Endodermal cell (in vitro differentiated cells): ENCODE measurements around the gene HYAL2. TPM values are rescaled to one million over a fixed set of nuclear protein-coding genes. Genes with fewer than 3 reads are reported as not detected.

Experiments used
- DNase-seq: peaks from one replicate; pipeline ENCODE4 v3.0.0-alpha.2; 2017
- H3K27ac ChIP-seq: 2 replicates; pipeline ENCODE4 v1.5.1; 2013; ENCODE audit warnings: mild to moderate bottlenecking, low read depth, low read length, moderate library complexity
- H3K27me3 ChIP-seq: 2 replicates; pipeline ENCODE4 v1.6.1; 2013; ENCODE audit warnings: mild to moderate bottlenecking, low read length, moderate library complexity; ENCODE audit not compliant: insufficient read depth, control insufficient read depth, poor library complexity, severe bottlenecking
- H3K36me3 ChIP-seq: 2 replicates; pipeline ENCODE4 v1.7.0; 2013; ENCODE audit warnings: mild to moderate bottlenecking, low read length, moderate library complexity; ENCODE audit not compliant: control insufficient read depth, insufficient read depth
- H3K4me1 ChIP-seq: one replicate; pipeline ENCODE4 v1.7.0; 2013; ENCODE audit warnings: low read length; ENCODE audit not compliant: control insufficient read depth, insufficient read depth
- H3K4me3 ChIP-seq: 2 replicates; pipeline ENCODE4 v1.5.1; 2013; ENCODE audit warnings: mild to moderate bottlenecking, low read length, moderate library complexity
- H3K9ac ChIP-seq: 2 replicates; pipeline ENCODE4 v1.6.1; 2013; ENCODE audit warnings: mild to moderate bottlenecking, low read length, moderate library complexity; ENCODE audit not compliant: poor library complexity, severe bottlenecking; ENCODE audit errors: extremely low read depth
- H3K9me3 ChIP-seq: 2 replicates; pipeline ENCODE4 v1.6.1; 2013; ENCODE audit warnings: mild to moderate bottlenecking, low read length, moderate library complexity; ENCODE audit not compliant: control insufficient read depth
- H3K27ac Mint-ChIP-seq: 2 replicates; pipeline ENCODE4 v1.8.0; 2020; ENCODE audit warnings: mixed read lengths
- H3K27me3 Mint-ChIP-seq: 2 replicates; pipeline ENCODE4 v1.8.0; 2021; ENCODE audit warnings: mild to moderate bottlenecking, mixed read lengths; ENCODE audit not compliant: insufficient read depth
- H3K36me3 Mint-ChIP-seq: 2 replicates; pipeline ENCODE4 v1.8.0; 2020; ENCODE audit warnings: low read depth, mixed read lengths
- H3K4me1 Mint-ChIP-seq: 2 replicates; pipeline ENCODE4 v1.8.0; 2020; ENCODE audit warnings: mixed read lengths
- H3K4me3 Mint-ChIP-seq: 2 replicates; pipeline ENCODE4 v1.8.0; 2020; ENCODE audit warnings: mild to moderate bottlenecking, moderate library complexity, mixed read lengths
- H3K9me3 Mint-ChIP-seq: 2 replicates; pipeline ENCODE4 v1.8.0; 2020; ENCODE audit warnings: mild to moderate bottlenecking, mixed read lengths
- WGBS, 2 experiments: methylation state at CpG; one replicate each; pipeline versions ENCODE4 v1.1.5 to v1.1.7; 2013; ENCODE audit warnings: missing lambda C conversion rate in 2 of 2, mixed read lengths in 1 of 2; ENCODE audit not compliant: insufficient coverage in 1 of 2, insufficient read length in 1 of 2; 5-methylcytosine and 5-hydroxymethylcytosine counted together
- total RNA-seq, 2 donors: library from RNA; stranded (reverse); fragmentation: NEBNext Ultra II Directional in 1 of 2; extraction: Animal tissue kit (Norgen Biotek cat#: 25700) in 1 of 2; gene quantifications; 2 replicates in 1 of 2; 3 replicates in 1 of 2; pipeline ENCODE4 v1.2.1, GENCODE V29; 2021
- TF ChIP-seq, protein P1 (sequence below): fragments of 200-600 bp; sonication (generic); conservative IDR thresholded peaks from 2 replicates; pipeline ENCODE4 v1.5.0; 2021; ENCODE audit warnings: antibody characterized with exemption, mild to moderate bottlenecking

Gene HYAL2
- total RNA-seq, 2 donors from 2014 or later, result 55.3 to 61.1 TPM

DNA sequence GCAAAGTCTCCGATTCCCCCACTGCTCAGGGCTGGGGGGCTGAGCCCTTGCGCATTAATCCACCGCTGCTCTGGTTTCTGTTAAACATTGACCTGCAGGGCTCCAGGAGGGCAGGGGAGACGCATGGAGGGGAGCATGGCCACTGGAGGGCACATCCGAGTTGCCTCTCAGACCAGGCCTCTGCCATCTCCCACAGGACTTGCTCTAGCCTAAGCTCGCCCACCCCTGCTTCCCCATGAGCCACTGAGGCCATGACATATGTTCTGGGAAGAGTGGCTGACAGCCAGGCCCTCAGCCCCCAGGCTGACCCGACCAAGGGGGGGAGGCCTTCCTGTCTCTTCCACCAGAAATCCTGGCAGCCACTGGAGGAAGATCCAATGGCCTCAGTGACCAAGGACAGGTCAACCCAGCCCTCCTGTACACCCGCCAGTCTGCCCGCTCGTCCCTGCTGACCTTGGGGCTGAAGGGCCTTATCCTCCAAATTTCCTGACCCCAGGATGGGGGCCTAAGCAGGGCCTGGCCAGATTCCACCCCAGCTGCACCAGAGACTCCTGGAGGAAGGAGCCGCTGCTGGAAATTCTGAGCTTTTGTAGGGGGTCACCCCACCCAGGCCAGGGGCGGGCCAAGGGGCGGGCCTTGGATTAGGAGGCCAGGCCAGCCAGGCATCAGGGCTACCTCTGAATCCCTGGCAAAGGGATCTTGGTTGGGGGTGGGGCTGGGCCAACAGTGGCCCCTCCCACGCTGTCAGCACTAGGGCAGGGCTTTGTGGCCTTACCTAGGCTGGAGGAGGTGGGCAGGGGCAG, 19.3 kb downstream of the HYAL2 start, which contains the start of gene HYAL1:
HYAL1 (minus strand) TSS at position 562 of the 803 bp plus-strand sequence. CDS start 618 bp downstream, outside the sequence.
- TF ChIP-seq, protein P1, sequence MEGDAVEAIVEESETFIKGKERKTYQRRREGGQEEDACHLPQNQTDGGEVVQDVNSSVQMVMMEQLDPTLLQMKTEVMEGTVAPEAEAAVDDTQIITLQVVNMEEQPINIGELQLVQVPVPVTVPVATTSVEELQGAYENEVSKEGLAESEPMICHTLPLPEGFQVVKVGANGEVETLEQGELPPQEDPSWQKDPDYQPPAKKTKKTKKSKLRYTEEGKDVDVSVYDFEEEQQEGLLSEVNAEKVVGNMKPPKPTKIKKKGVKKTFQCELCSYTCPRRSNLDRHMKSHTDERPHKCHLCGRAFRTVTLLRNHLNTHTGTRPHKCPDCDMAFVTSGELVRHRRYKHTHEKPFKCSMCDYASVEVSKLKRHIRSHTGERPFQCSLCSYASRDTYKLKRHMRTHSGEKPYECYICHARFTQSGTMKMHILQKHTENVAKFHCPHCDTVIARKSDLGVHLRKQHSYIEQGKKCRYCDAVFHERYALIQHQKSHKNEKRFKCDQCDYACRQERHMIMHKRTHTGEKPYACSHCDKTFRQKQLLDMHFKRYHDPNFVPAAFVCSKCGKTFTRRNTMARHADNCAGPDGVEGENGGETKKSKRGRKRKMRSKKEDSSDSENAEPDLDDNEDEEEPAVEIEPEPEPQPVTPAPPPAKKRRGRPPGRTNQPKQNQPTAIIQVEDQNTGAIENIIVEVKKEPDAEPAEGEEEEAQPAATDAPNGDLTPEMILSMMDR, result peak; percentile 63
- DNase-seq, result peak; percentile 87
- Mint-ChIP-seq H3K4me1 (peaks cover 17% of the 10 kb centered on the region), H3K4me3 (no peak within 1 kb of the TSS), H3K36me3 (no peaks in the 10 kb centered on the region), H3K9me3 (peaks cover 35% of the 10 kb centered on the region), H3K27ac (no peak within 1 kb of the TSS), H3K27me3 (no peaks in the 10 kb centered on the region)
- Histone ChIP-seq H3K9me3 (peaks cover 20% of the 10 kb centered on the region), H3K9ac (no peak within 1 kb of the TSS), H3K27ac (peak within 1 kb of the TSS; percentile 32), H3K27me3 (no peaks in the 10 kb centered on the region), H3K4me3 (no peak within 1 kb of the TSS), H3K36me3 (no peaks in the 10 kb centered on the region), H3K4me1 (peaks cover 3% of the 10 kb centered on the region)
- WGBS, 2 experiments, result 78 to 79% methylated on average over 5 to 14 of the region's 14 CpGs

DNA sequence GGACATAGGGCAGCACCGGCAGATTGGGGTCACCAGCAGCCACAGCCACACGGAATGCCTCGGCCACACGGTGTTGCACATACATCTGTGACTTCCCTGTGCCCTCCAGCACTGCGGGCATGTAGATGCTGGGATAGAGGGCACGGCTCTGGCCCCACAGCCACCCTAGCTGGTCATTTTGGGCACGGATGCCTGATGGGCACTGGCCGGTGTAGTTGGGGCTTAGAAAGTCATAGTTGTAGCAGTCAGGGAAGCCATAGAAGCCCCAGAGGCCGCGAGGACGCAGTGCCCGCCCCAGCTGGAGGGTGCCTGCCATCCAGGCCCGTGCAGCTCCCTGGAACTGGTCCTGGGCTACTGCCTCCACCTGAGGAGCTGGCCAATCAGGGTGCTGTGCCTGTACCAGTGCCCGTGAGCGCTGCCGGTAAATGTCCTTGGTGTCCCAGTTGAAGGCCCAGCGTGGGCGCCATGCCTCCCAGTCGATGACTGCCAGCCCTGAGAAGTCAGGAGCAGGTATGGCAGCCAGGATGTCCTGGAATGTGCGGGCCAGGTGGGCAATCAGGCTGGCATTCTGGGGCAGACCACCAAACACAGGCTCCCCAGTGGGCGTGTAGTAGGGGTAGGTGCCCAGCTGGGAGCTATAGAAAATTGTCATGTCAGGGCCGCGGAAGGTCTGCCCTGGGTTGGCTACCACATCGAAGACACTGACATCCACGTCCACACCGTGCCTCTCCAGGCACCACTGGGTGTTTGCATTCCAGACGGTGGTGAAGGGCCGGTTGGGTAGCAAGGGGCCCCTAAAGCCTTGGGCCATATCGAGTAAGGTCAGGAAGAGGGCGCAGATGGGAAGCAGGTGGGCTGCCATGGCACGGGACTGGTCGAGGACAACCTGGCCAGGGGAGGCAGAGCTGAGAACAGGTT, 20.2 kb downstream of the HYAL2 start:
- Histone ChIP-seq H3K4me3 (no peak overlapping the region), H3K36me3 (no peaks in the 10 kb centered on the region), H3K9me3 (peaks cover 16% of the 10 kb centered on the region), H3K27me3 (no peaks in the 10 kb centered on the region), H3K9ac (no peak overlapping the region), H3K4me1 (peaks cover 3% of the 10 kb centered on the region), H3K27ac (no peak overlapping the region)
- peak; percentile 51 for DNase-seq
- H3K36me3 Mint-ChIP-seq, result no peaks in the 10 kb centered on the region
- H3K4me1 Mint-ChIP-seq, result peaks cover 17% of the 10 kb centered on the region
- H3K4me3 Mint-ChIP-seq, result no peak overlapping the region
- WGBS, 2 experiments, result 93 to 94% methylated on average over 28 to 32 of the region's 32 CpGs
- TF ChIP-seq, protein P1, result no peak
- H3K27me3 Mint-ChIP-seq, result no peaks in the 10 kb centered on the region
- no peak overlapping the region for H3K27ac Mint-ChIP-seq
- H3K9me3 Mint-ChIP-seq, result peaks cover 26% of the 10 kb centered on the region

DNA sequence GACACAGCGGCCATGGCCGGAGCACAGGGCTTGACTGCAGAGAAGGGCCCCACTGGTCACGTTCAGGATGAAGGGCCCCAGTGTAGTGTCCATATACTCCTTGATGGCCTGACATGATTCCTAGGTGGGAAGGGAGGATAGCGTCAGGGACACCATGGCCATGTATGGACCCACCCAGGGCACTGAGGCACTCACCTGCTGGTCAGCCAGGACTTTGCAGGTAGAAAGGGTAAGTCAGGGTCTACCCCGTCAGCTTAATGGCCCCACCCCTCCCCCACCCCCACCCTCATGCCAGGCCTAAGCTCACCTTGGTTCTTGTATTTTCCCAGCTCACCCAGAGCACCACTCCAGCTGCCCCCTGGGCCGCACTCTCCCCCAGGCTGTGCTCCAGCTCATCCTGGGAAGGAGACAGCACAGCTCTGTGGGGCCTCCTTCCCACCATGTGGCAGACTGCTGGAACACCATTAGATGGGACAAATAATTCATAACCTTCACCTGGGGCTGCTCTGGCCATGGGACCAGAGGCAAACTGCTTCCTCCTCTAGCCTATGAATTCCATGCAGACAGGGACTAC, 21.8 kb downstream of the HYAL2 start:
- Mint-ChIP-seq H3K36me3 (peaks cover 2% of the 10 kb centered on the region), H3K27ac (peak overlapping the region; percentile 89), H3K27me3 (no peaks in the 10 kb centered on the region), H3K9me3 (peaks cover 11% of the 10 kb centered on the region), H3K4me3 (no peak overlapping the region), H3K4me1 (peaks cover 17% of the 10 kb centered on the region)
- H3K9ac ChIP-seq, result no peak overlapping the region
- DNase-seq, result no peak
- H3K4me1 ChIP-seq, result peaks cover 3% of the 10 kb centered on the region
- TF ChIP-seq, protein P1, result peak; percentile 23
- H3K27ac ChIP-seq, result no peak overlapping the region
- WGBS, 2 experiments, result 95 to 100% methylated on average over 3 to 6 of the region's 6 CpGs
- peaks cover 2% of the 10 kb centered on the region for H3K9me3 ChIP-seq
- H3K4me3 ChIP-seq, result no peak overlapping the region
- no peaks in the 10 kb centered on the region for H3K36me3 ChIP-seq
- H3K27me3 ChIP-seq, result no peaks in the 10 kb centered on the region
